ENCODE data around the gene DRD2. TPM values are rescaled to one million over a fixed set of nuclear protein-coding genes. Genes with fewer than 3 reads are reported as not detected.

Gene DRD2
- total RNA-seq, 1 experiment from 2014 or later = 0.44 TPM

DNA sequence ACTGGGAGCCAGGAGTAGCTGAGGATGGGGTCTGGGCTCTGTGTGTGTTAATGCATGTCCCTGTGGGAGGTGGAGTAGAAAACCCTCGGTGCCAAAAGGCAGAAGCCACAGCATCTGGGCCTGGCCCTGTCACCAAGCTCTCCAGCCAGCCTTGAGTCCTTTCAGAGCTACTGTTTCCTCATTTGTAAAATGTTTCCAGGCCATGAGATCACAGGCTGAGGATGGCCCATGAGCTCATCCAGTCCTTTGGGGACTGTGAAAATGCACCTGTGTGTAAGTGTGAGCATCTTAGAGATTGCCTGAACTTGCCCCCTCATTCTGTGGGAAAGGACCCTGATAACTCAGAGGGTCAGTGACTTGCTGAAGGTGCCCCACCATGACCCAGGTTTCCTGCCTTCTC is 78.5 kb downstream of the DRD2 start:
- Histone ChIP-seq H3K27ac (ENCODE audit: insufficient read length, low read depth, low read length) (no peak overlapping the region), H3K4me2 (ENCODE audit: insufficient read depth, insufficient read length, low read length) (no peak overlapping the region)
- no peak overlapping the region for H3K27ac Mint-ChIP-seq

More for the DNA sequence above, 78.5 kb downstream of the DRD2 start:
- no peak overlapping the region for H4K91ac ChIP-seq (ENCODE audit: insufficient read length, low read depth, low read length)
- Mint-ChIP-seq H3K27me3 (ENCODE audit: low read depth) (peaks cover 11% of the 10 kb centered on the region), H3K36me3 (ENCODE audit: insufficient read depth in 1 of 3, low read depth in 3 of 3) (no peaks in the 10 kb centered on the region), H3K4me1 (0 out of 4 replicates have a peak, but pooled peaks cover 0 to 4% of the 10 kb centered on the region in 2 experiments), H3K4me3 (no peak overlapping the region), H3K9me3 (no peaks in the 10 kb centered on the region)
- H3K79me2 ChIP-seq (ENCODE audit: insufficient read depth, low read length) = no peaks in the 10 kb centered on the region
- no peak overlapping the region for H2BK15ac ChIP-seq (ENCODE audit: low read depth, low read length)
- no peak overlapping the region for H3T11ph ChIP-seq (ENCODE audit: low read length)
- no peak overlapping the region for H4K8ac ChIP-seq (replicated peaks; ENCODE audit: insufficient read length, low read depth, low read length)
- no peak for DNase-seq
- no peak overlapping the region for H3K23ac ChIP-seq (ENCODE audit: insufficient read length, low read depth, low read length)
- no peak overlapping the region for H2AFZ ChIP-seq (ENCODE audit: low read length)
- no CpG with 5 or more reads among the region's 1 CpG for WGBS (ENCODE audit: extremely low coverage, insufficient read length, low lambda C conversion rate)
- H4K5ac ChIP-seq (ENCODE audit: insufficient read length, low read depth, low read length) = no peak overlapping the region
- H2BK120ac ChIP-seq (ENCODE audit: low read depth, low read length, poor library complexity, severe bottlenecking) = no peak overlapping the region
- H4K20me1 ChIP-seq (ENCODE audit: control insufficient read depth, insufficient read depth, insufficient read length) = no peaks in the 10 kb centered on the region
- TF ChIP-seq, protein P1, sequence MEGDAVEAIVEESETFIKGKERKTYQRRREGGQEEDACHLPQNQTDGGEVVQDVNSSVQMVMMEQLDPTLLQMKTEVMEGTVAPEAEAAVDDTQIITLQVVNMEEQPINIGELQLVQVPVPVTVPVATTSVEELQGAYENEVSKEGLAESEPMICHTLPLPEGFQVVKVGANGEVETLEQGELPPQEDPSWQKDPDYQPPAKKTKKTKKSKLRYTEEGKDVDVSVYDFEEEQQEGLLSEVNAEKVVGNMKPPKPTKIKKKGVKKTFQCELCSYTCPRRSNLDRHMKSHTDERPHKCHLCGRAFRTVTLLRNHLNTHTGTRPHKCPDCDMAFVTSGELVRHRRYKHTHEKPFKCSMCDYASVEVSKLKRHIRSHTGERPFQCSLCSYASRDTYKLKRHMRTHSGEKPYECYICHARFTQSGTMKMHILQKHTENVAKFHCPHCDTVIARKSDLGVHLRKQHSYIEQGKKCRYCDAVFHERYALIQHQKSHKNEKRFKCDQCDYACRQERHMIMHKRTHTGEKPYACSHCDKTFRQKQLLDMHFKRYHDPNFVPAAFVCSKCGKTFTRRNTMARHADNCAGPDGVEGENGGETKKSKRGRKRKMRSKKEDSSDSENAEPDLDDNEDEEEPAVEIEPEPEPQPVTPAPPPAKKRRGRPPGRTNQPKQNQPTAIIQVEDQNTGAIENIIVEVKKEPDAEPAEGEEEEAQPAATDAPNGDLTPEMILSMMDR (conservative IDR thresholded peaks at IDR 0.05) = no peak
- H3K14ac ChIP-seq (ENCODE audit: insufficient read depth, low read length) = no peak overlapping the region
- H3K9me3 ChIP-seq (ENCODE audit: control insufficient read depth, low read depth, low read length) = no peaks in the 10 kb centered on the region
- no peaks in the 10 kb centered on the region for H3K4me1 ChIP-seq (ENCODE audit: insufficient read depth, low read length)
- no peaks in the 10 kb centered on the region for H3K23me2 ChIP-seq (ENCODE audit: insufficient read length, low read depth, low read length, poor library complexity, severe bottlenecking)
- H3K56ac ChIP-seq (ENCODE audit: insufficient read length, low read depth, low read length) = no peak overlapping the region
- H3K18ac ChIP-seq (ENCODE audit: insufficient read length, low read depth, low read length) = no peak overlapping the region
- no peak overlapping the region for H2BK5ac ChIP-seq (ENCODE audit: insufficient read length, low read length)
- H2BK20ac ChIP-seq (ENCODE audit: low read depth, low read length, poor library complexity, severe bottlenecking) = no peak overlapping the region
- no peaks in the 10 kb centered on the region for H3K27me3 ChIP-seq (ENCODE audit: insufficient read depth, low read length)
- H2AK5ac ChIP-seq (ENCODE audit: insufficient read length, low read length) = no peak overlapping the region
- no peak overlapping the region for H3K4ac ChIP-seq (ENCODE audit: low read depth, low read length)
- no peaks in the 10 kb centered on the region for H3K79me1 ChIP-seq (ENCODE audit: insufficient read depth, low read depth, low read length, poor library complexity, severe bottlenecking)
- H2BK12ac ChIP-seq (ENCODE audit: insufficient read length, low read depth, low read length) = no peak overlapping the region
- no peak overlapping the region for H3K9ac ChIP-seq (ENCODE audit: extremely low read depth, insufficient read length, low read length)

All from H9 (cell line).